Rectal smooth muscle tissue (tissue), 1 donor: Measurements from ENCODE around the gene MADD.

ENCODE experiments used
- H3K27ac ChIP-seq: one replicate; pipeline ENCODE4 v1.7.0; 2013; ENCODE audit warnings: low read depth, low read length, inconsistent platforms
- H3K27me3 ChIP-seq: one replicate; pipeline ENCODE4 v1.7.0; 2013; ENCODE audit warnings: low read length; ENCODE audit not compliant: control insufficient read depth, insufficient read depth
- H3K36me3 ChIP-seq: one replicate; pipeline ENCODE4 v1.7.0; 2013; ENCODE audit warnings: low read length; ENCODE audit not compliant: control insufficient read depth, insufficient read depth
- H3K4me1 ChIP-seq: one replicate; pipeline ENCODE4 v1.7.0; 2013; ENCODE audit warnings: low read length; ENCODE audit not compliant: control insufficient read depth, insufficient read depth
- H3K4me3 ChIP-seq: one replicate; pipeline ENCODE4 v1.7.0; 2013; ENCODE audit warnings: low read length
- H3K9ac ChIP-seq: one replicate; pipeline ENCODE4 v1.7.0; 2013; ENCODE audit warnings: low read length

The MADD gene

DNA sequence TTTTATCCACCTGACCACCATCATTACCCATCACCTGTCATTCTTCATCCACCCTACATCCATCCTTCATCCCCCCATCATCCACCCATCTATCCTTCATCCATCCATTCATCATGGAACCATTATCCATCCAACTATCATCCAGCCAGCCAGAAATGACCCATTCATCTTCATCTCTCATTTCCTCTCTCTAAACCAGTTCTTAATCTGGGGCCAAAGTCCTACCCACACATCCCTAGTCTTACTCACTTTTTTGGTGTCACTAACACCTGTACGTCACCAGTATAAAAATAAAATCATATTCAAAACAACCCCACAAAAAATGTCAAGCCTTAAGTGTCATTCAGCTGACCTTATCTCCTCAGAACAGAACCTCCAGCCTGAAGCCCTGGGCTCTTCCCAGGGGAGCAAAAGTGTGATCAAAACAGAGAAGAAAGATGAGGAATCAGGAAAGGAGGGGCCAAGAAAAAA lies 96.1 kb downstream of the MADD start:
- no peaks in the 10 kb centered on the region for H3K36me3 ChIP-seq
- no peaks in the 10 kb centered on the region for H3K4me1 ChIP-seq
- H3K27me3 ChIP-seq, result no peaks in the 10 kb centered on the region
- no peak overlapping the region for H3K27ac ChIP-seq
- H3K4me3 ChIP-seq, result no peak overlapping the region
- no peak overlapping the region for H3K9ac ChIP-seq

- H3K9ac ChIP-seq, result no peak overlapping the region
- H3K4me1 ChIP-seq, result no peaks in the 10 kb centered on the region
- H3K27me3 ChIP-seq, result no peaks in the 10 kb centered on the region
- H3K4me3 ChIP-seq, result no peak overlapping the region
- no peaks in the 10 kb centered on the region for H3K36me3 ChIP-seq
- H3K27ac ChIP-seq, result no peak overlapping the region
Observed at GRCh38 chr11:47369676-47370075, 99.7 kb downstream of the MADD start.

DNA sequence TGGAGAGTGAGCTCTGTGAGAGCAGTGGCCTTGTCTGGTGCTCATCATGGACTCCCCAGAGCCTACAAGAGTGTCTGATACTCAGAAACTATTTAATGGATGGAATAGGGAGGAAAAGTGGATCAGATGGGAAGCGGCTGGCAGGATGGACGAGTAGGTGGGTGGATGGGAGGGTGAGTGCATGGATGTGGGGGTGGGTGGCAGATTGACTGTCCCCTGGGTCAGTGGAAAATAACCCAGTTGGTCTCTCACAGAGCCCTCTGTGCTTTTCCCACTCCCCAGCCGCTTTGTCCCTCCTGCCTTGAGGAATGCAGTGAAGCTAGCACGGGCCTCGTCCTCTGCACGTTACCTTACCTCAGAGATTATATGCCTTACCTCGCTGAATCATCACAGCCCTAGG lies 102.5 kb downstream of the MADD start:
- Histone ChIP-seq H3K4me3 (no peak overlapping the region), H3K27me3 (no peaks in the 10 kb centered on the region), H3K9ac (no peak overlapping the region), H3K27ac (no peak overlapping the region), H3K36me3 (no peaks in the 10 kb centered on the region), H3K4me1 (no peaks in the 10 kb centered on the region)

GRCh38 chr11:47373876-47374719 lies 104.2 kb downstream of the MADD start:
- H3K27ac ChIP-seq, result no peak overlapping the region
- H3K4me3 ChIP-seq, result no peak overlapping the region
- no peaks in the 10 kb centered on the region for H3K27me3 ChIP-seq
- H3K36me3 ChIP-seq, result no peaks in the 10 kb centered on the region
- H3K4me1 ChIP-seq, result no peaks in the 10 kb centered on the region
- H3K9ac ChIP-seq, result no peak overlapping the region

DNA sequence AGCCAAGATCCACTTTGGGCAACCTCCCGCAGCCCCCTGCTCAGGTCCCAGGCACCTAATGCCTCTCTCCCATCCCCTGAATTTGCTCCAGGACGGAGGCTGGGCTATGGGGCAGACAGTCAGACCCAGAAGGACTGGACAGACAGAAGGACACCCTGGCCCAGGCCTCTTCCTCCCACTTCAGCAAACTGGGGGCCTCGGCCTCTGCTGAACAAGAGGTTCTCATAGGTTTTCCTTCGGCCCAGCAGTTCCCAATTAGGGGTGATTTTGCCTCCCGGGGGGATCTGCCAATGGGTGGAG lies 104.7 kb downstream of the MADD start:
- Histone ChIP-seq H3K4me1 (no peaks in the 10 kb centered on the region), H3K9ac (no peak overlapping the region)

GRCh38 chr11:47375020-47375419 lies 105.1 kb downstream of the MADD start:
- Histone ChIP-seq H3K4me3 (no peak overlapping the region), H3K27ac (no peak overlapping the region), H3K36me3 (no peaks in the 10 kb centered on the region)

More for the DNA sequence above, 104.7 kb downstream of the MADD start:
- Histone ChIP-seq H3K36me3 (no peaks in the 10 kb centered on the region), H3K27me3 (no peaks in the 10 kb centered on the region), H3K4me3 (no peak overlapping the region), H3K27ac (no peak overlapping the region)

DNA sequence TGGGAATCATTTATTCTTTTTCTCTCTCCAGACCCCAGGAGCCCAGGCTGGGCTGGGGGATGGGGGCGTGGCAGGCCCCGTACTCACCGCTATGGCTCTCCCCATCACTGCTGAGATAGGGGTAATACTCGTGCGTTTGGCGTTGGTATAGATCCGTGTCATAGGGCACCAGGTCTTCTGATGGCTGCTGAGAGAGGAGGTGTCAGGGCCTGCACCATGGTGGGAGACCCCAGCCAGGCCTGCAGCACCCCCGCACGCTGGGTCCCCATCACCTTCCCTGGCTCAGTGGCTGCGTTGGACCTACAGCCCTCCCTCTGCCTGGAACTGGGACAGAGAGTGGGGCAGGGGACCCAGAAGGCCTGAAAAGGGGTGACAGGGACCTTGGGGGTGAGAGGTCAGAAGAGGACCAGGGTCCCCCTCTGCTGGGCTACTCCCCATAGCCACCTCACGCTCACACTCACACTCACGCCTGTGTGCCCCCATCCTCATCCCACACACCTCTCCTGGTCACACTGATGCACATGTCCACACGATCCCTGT lies 105.7 kb downstream of the MADD start:
- no peak overlapping the region for H3K27ac ChIP-seq
- H3K4me1 ChIP-seq, result no peaks in the 10 kb centered on the region
- no peak overlapping the region for H3K4me3 ChIP-seq
- no peaks in the 10 kb centered on the region for H3K27me3 ChIP-seq
- no peaks in the 10 kb centered on the region for H3K36me3 ChIP-seq
- no peak overlapping the region for H3K9ac ChIP-seq

More at GRCh38 chr11:47375020-47375419, 105.1 kb downstream of the MADD start:
- Histone ChIP-seq H3K4me1 (no peaks in the 10 kb centered on the region), H3K9ac (no peak overlapping the region), H3K27me3 (no peaks in the 10 kb centered on the region)

DNA sequence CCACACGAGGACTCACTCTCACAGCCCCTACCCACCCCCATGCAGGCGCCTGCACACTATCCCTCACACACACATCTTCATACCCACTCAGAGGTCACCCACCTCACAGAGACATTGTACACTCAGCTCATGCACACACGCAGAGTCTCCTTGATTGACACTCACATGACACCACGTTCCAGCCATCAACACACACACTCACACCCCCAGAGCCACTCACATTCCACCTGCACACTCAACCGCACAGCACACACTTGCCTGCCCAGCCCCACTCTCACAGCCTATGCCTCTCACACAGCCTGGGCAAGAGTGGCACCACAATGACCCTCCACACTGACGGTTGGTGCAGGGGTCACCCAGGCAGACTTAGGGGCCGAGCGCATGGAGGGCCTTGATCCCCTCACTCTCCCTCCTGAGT lies 106.2 kb downstream of the MADD start:
- H3K9ac ChIP-seq, result peak overlapping the region; percentile 4
- H3K27me3 ChIP-seq, result no peaks in the 10 kb centered on the region
- no peaks in the 10 kb centered on the region for H3K4me1 ChIP-seq
- peak overlapping the region; percentile 32 for H3K4me3 ChIP-seq
- H3K36me3 ChIP-seq, result no peaks in the 10 kb centered on the region
- no peak overlapping the region for H3K27ac ChIP-seq

GRCh38 chr11:47376525-47377371 lies 106.8 kb downstream of the MADD start:
- H3K4me1 ChIP-seq, result no peaks in the 10 kb centered on the region
- H3K36me3 ChIP-seq, result no peaks in the 10 kb centered on the region
- peak overlapping the region; percentile 32 for H3K4me3 ChIP-seq
- peak overlapping the region; percentile 4 for H3K9ac ChIP-seq
- no peaks in the 10 kb centered on the region for H3K27me3 ChIP-seq
- no peak overlapping the region for H3K27ac ChIP-seq

DNA sequence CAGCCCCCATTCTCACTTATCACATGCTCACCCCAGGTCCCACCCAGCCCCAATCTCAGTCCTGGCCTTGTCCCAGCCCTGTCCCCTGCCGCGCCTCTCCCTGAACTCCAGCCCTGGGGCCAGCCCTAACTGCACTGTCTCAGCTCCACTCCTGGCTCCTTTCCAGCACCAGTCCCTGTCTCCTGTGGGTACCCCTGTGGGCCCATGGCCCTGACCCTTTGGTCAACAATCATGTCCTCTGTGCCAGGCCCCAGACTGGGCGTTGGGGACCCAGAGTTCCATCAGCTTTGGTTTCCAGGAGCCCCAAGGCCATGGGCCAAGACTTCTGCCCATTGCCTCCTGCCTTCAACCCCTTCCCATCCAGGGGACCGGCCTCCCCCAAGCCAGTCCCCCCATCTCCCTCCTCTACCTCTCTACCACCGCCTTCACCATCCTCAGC lies 107.7 kb downstream of the MADD start:
- Histone ChIP-seq H3K36me3 (no peaks in the 10 kb centered on the region), H3K27me3 (no peaks in the 10 kb centered on the region), H3K27ac (no peak overlapping the region), H3K4me3 (peak overlapping the region; percentile 32), H3K9ac (no peak overlapping the region), H3K4me1 (no peaks in the 10 kb centered on the region)

DNA sequence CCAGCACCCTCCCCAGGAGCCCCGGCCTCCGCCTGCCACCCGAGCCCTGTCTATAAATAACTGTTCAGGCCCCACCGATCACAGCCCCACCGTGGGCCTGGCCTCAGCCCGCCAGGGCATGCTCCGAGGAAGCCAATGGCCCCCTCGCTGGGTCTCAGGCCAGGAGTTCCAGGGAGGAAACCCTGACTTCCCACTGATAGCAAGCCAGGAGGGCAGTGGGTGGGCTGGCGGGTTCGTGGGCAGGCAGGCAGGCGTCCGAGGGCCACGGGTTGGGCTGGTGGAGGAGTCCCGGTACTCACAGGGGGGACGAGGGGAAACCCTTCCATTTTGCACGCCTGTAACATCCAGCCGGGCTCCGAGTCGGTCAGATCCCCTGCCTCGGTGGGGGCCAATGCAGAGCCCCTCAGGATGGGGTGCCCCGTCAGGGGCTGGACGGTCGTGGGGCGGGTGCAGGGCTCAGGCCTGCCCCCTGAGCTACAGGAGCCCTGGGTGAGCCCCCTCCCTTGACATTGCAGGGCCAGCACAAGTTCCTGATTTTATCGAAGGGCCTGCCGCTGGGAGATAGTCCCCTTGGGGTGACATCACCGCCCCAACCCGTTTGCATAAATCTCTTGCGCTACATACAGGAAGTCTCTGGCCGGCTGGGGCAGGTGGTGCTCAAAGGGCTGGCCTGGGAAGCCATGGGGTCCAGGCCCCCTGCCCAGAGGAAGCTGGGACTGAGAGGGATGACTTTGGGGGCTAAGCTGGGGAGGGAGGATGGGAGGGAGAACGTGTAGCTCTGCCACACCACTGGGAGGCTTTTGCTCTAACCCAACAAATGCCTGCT lies 108.3 kb downstream of the MADD start, which contains the start of gene SPI1:
SPI1 (minus strand) TSS at position 538 of the 826 bp plus-strand sequence; CDS start at position 344, 194 bp downstream.
- Histone ChIP-seq H3K9ac (no peak within 1 kb of the TSS), H3K36me3 (no peaks in the 10 kb centered on the region), H3K4me3 (peak within 1 kb of the TSS; percentile 32), H3K27ac (no peak within 1 kb of the TSS), H3K4me1 (no peaks in the 10 kb centered on the region), H3K27me3 (no peaks in the 10 kb centered on the region)

- H3K9ac ChIP-seq, result no peak overlapping the region
- no peaks in the 10 kb centered on the region for H3K36me3 ChIP-seq
- H3K4me3 ChIP-seq, result no peak overlapping the region
- no peak overlapping the region for H3K27ac ChIP-seq
- no peaks in the 10 kb centered on the region for H3K4me1 ChIP-seq
- no peaks in the 10 kb centered on the region for H3K27me3 ChIP-seq
Observed at GRCh38 chr11:47378836-47379170, 108.9 kb downstream of the MADD start.
